NCI-H2227 treated with DMSO at 0.1 percent for 48 hours (cell line): ENCODE data around the gene DUSP23.

ENCODE experiments used
- DNase-seq: peaks from one replicate; lab custom pipeline; 2025; lab: John Stamatoyannopoulos, UW

The DUSP23 gene

GRCh38 chr1:159786465-159786864 lies 5.7 kb downstream of the DUSP23 start:
- no peak for DNase-seq

GRCh38 chr1:159786966-159787365 lies 6.2 kb downstream of the DUSP23 start:
- no peak for DNase-seq

GRCh38 chr1:159790237-159790917 lies 9.6 kb downstream of the DUSP23 start:
- DNase-seq: no peak

- DNase-seq: no peak
Observed at GRCh38 chr1:159791031-159791430, 10.3 kb downstream of the DUSP23 start.

GRCh38 chr1:159791461-159791860 lies 10.7 kb downstream of the DUSP23 start:
- DNase-seq: peak; percentile 13

- DNase-seq: no peak
Observed at GRCh38 chr1:159795534-159795933, 14.8 kb downstream of the DUSP23 start.

GRCh38 chr1:159798893-159799292 lies 18.1 kb downstream of the DUSP23 start:
- peak; percentile 72 for DNase-seq

- DNase-seq: no peak
Observed at GRCh38 chr1:159799446-159799985, 18.8 kb downstream of the DUSP23 start.

GRCh38 chr1:159800177-159800930 lies 19.6 kb downstream of the DUSP23 start:
- no peak for DNase-seq

GRCh38 chr1:159802111-159802510 lies 21.3 kb downstream of the DUSP23 start, which contains the start of gene FCRL6:
FCRL6 (plus strand) TSS chr1:159802360; CDS start chr1:159802425, 65 bp downstream.
- DNase-seq: no peak

GRCh38 chr1:159803956-159804689 lies 23.4 kb downstream of the DUSP23 start:
- DNase-seq: no peak

GRCh38 chr1:159804924-159805323 lies 24.2 kb downstream of the DUSP23 start:
- DNase-seq: no peak

GRCh38 chr1:159815926-159816325 lies 35.2 kb downstream of the DUSP23 start:
- no peak for DNase-seq

- peak; percentile 65 for DNase-seq
Observed at GRCh38 chr1:159817276-159818041, 36.7 kb downstream of the DUSP23 start.

- DNase-seq: no peak
Observed at GRCh38 chr1:159821171-159821867, 40.6 kb downstream of the DUSP23 start.

GRCh38 chr1:159823406-159823805 lies 42.6 kb downstream of the DUSP23 start:
- DNase-seq: no peak

- DNase-seq: no peak
Observed at GRCh38 chr1:159825564-159825963, 44.8 kb downstream of the DUSP23 start.

- no peak for DNase-seq
Observed at GRCh38 chr1:159826441-159827101, 45.8 kb downstream of the DUSP23 start, which contains the start of gene SLAMF8. SLAMF8 (plus strand) TSS chr1:159826873; CDS start chr1:159826899, 26 bp downstream.

- no peak for DNase-seq
Observed at GRCh38 chr1:159827102-159827490, 46.3 kb downstream of the DUSP23 start.

GRCh38 chr1:159827549-159827948 lies 46.8 kb downstream of the DUSP23 start:
- DNase-seq: no peak
